Activated CD4-positive, alpha-beta T cell treated with anti-CD3 and anti-CD28 coated beads, Interleukin-2, amount 10 ng/mL, durations not matched to agents 24 days and 14 days (primary cell): ENCODE measurements around the gene ADGRV1. TPM values are rescaled to one million over a fixed set of nuclear protein-coding genes. Genes with fewer than 3 reads are reported as not detected.
"Not testable (repeated sequence)": the region's sequence is repeated elsewhere in the genome, so short reads cannot be mapped to it uniquely, and the experiment has no call there.

Experiments
- DNase-seq: peaks from one replicate; pipeline ENCODE4 v3.0.0; 2022
- H3K27ac Mint-ChIP-seq: one replicate; pipeline ENCODE4 v1.8.0; 2022; ENCODE audit warnings: mild to moderate bottlenecking, mixed read lengths
- H3K27me3 Mint-ChIP-seq: one replicate; pipeline ENCODE4 v1.8.0; 2022; ENCODE audit warnings: mixed read lengths
- H3K36me3 Mint-ChIP-seq: one replicate; pipeline ENCODE4 v1.8.0; 2022; ENCODE audit warnings: low read depth, mild to moderate bottlenecking, mixed read lengths
- H3K4me1 Mint-ChIP-seq: one replicate; pipeline ENCODE4 v1.8.0; 2021; ENCODE audit warnings: mixed read lengths
- H3K4me3 Mint-ChIP-seq: one replicate; pipeline ENCODE4 v1.8.0; 2022; ENCODE audit warnings: mild to moderate bottlenecking, moderate library complexity, mixed read lengths
- H3K9me3 Mint-ChIP-seq: one replicate; pipeline ENCODE4 v1.8.0; 2021; ENCODE audit warnings: mixed read lengths
- intact Hi-C: fragments of 100-400 bp; cut with micrococcal nuclease; formaldehyde crosslinking; loops from one replicate; pipeline ENCODE4 v1.15.1; 2023
- total RNA-seq: library from RNA; stranded (reverse); gene quantifications from 2 replicates; pipeline ENCODE4 v1.2.3, GENCODE V29; 2022

The ADGRV1 gene
- total RNA-seq, 1 donor from 2014 or later, result 0.63 TPM

DNA sequence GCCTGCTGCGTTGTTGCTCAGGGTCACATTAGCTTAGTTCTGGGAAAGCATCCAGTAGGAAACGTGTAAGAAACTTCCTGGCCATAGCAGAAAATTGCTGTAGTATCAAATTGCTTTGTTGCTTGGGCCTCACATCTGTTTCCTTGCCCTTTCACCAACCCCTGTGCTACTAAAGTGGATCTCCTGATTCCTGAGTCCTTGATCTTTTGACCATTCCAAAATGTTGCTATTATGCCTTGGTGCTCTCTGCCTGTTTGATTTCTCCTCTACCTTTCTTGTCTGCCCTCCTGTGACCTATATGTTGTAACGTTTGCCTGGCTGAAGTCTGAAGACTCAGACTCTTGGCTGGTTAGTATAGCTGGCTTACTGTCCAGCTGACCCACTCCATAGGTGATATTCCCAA is 350.5 kb downstream of the ADGRV1 start:
- Mint-ChIP-seq H3K4me3 (no peak overlapping the region), H3K36me3 (no peaks in the 10 kb centered on the region), H3K4me1 (no peaks in the 10 kb centered on the region), H3K27ac (no peak overlapping the region), H3K27me3 (peaks cover 10% of the 10 kb centered on the region), H3K9me3 (no peaks in the 10 kb centered on the region)
- intact Hi-C loops, result no loop called here
- no peak for DNase-seq

DNA sequence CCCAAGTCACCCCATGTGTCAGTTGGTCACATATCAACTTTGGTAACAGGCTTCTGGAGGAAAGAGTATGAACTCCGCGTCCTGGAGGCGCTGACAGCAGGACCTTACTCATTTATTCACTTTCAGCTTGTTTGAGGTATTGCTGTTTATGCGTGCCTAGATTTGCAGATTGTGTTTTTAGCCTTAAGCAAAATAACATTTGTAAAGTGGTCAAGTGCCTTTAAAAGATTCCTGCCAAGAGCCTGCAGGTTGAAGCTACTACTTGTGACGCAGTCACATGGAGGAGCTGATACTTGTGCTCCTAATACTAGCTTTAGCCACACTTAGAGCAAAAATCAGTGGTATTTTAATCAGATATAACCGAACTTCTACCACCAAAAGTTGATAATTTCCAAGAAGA is 351.3 kb downstream of the ADGRV1 start:
- DNase-seq, result no peak
- no peak overlapping the region for H3K27ac Mint-ChIP-seq
- intact Hi-C loops, result no loop called here
- no peaks in the 10 kb centered on the region for H3K4me1 Mint-ChIP-seq
- H3K36me3 Mint-ChIP-seq, result no peaks in the 10 kb centered on the region
- H3K4me3 Mint-ChIP-seq, result no peak overlapping the region
- no peaks in the 10 kb centered on the region for H3K9me3 Mint-ChIP-seq
- peaks cover 6% of the 10 kb centered on the region for H3K27me3 Mint-ChIP-seq

DNA sequence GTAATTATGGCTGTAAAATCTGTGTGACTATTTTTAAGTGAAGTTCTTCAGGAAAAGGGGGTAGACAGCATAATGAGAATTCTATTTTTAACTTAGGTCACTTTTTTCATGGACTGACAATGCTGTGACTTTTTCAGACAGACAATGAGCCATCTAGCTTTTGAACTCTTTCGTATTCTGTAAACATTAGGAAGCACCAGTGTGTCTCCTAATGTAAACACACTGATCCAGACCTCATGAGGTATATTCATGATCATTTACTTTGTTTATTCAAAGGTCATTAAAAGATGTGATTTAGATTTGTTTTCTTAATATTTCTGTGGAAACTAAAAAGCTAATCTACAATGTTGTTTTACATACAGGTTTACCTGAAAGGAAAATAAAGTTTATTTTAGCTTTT is 352.6 kb downstream of the ADGRV1 start:
- Mint-ChIP-seq H3K36me3 (no peaks in the 10 kb centered on the region), H3K27me3 (peaks cover 5% of the 10 kb centered on the region), H3K4me1 (no peaks in the 10 kb centered on the region), H3K27ac (no peak overlapping the region), H3K9me3 (no peaks in the 10 kb centered on the region), H3K4me3 (no peak overlapping the region)
- no peak for DNase-seq
- intact Hi-C loops, result no loop called here

DNA sequence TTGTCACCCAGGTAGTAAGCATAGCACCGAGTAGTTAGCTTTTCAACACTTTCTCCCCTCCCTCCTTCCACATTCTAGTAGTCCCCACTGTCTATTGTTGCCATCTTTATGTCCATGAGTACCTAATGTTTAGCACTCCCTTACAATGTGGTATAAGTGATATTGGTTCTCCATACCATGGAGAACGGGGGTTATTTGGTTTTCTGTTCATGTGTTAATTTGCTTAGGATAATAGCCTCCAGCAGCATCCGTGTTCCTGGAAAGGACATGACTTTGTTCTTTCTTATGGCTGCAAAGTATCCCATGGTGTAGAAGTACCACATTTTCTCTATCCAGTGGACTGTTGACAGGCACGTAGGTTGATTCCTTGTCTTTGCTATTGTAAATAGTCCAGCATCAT is 353.9 kb downstream of the ADGRV1 start:
- DNase-seq, result no peak
- Mint-ChIP-seq H3K9me3 (no peaks in the 10 kb centered on the region), H3K27ac (no peak overlapping the region), H3K4me1 (no peaks in the 10 kb centered on the region), H3K27me3 (peaks cover 3% of the 10 kb centered on the region), H3K4me3 (no peak overlapping the region), H3K36me3 (no peaks in the 10 kb centered on the region)
- intact Hi-C loops, result no loop called here

DNA sequence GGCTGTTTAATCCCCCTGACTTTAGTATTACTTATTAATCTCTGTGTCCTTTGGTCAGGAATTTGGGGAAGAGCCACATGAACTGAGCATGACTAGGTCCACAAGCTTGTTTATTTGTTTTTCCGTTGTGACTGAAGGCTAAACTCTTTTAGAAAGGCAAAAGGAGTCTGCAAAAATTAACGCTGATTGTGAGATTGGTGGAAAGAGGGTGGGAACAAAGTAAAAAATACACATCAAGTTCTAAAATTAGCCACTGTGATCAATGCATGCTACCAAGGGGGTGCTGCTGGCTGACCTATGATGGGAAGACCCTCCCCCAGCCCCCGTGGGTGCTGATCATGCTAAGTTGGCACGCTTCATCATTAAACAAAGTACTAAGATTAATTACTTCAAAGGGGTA is 356.8 kb downstream of the ADGRV1 start:
- H3K27ac Mint-ChIP-seq, result no peak overlapping the region
- no peaks in the 10 kb centered on the region for H3K36me3 Mint-ChIP-seq
- H3K27me3 Mint-ChIP-seq, result peaks cover 6% of the 10 kb centered on the region
- H3K4me3 Mint-ChIP-seq, result no peak overlapping the region
- H3K9me3 Mint-ChIP-seq, result no peaks in the 10 kb centered on the region
- H3K4me1 Mint-ChIP-seq, result no peaks in the 10 kb centered on the region
- DNase-seq, result no peak
- intact Hi-C loops, result no loop called here

DNA sequence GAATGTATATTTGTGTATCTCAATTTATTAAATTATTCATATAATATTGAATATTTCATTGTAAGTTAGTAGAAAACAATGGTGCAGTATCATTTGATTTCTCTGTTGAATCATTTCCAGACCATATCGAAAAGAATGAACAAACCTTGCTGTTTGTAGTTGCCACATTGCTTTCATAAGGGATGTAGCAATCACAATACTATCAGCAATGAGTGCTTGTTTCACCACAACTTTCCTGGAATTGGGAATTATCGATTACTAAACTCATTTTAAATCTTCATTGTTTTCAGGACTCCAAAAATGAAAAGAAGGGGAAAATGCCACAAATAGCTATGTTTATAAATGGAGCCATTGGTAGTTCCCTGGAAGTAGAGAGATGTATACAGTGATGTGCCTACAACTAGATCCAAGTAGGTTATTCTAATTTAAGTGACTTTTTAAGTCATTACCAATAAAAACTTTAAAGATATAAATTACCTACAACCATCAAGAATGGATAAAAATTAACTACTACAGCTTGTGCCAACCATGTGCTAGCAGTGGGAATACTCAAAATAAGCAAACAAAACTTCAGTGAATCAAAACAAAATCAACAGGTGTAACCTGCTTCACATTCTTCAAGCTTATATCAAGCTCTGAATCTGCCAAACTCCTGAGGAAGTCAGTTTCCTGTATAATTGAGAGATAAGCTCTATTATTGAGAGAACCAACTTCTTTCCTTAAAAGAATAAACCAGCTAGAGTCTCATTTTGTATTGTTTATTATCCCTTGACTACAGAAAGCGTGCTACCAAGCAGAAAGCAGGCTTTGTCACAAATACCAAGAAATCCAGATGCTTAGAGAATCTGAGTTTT is 358.6 kb downstream of the ADGRV1 start:
- Mint-ChIP-seq H3K9me3 (no peaks in the 10 kb centered on the region), H3K27me3 (peaks cover 5% of the 10 kb centered on the region), H3K4me3 (no peak overlapping the region), H3K27ac (no peak overlapping the region), H3K4me1 (no peaks in the 10 kb centered on the region), H3K36me3 (no peaks in the 10 kb centered on the region)
- no peak for DNase-seq
- intact Hi-C loops, result no loop called here

DNA sequence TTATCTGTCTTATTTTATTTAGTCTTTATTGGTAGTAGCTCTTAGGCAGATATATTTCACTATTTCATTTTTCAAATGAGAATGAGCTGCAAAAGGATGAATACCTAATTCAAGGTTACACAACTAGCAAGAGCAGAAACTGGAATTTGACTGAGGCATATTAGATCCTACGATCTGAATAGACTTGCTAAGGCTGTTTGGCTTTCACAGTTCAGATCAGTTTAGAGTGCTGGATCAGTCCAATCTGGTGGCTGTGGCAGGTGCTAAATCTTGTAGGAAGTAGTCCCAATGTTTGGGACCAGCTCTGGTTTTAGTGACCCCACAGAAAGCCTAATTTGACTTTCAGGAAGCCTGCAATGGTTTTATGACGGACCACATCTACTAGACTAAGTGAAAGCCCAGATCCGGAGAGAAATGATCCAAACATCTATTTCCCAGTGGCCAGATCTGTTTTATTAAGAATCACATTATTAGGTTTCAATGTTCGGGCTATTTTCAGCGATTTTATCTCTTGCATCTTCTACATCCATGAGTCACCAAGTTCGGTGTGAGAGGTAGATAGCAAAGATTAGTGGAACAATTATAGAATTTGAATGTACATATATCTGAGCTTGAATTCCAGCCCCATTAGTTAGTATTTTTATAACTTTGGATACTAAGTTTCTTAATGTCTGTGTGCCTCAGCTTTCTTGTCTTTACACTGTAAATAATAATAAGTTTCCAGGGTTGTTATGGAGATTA is 359.5 kb downstream of the ADGRV1 start:
- Mint-ChIP-seq H3K4me3 (no peak overlapping the region), H3K27me3 (peaks cover 5% of the 10 kb centered on the region), H3K36me3 (no peaks in the 10 kb centered on the region), H3K4me1 (no peaks in the 10 kb centered on the region), H3K27ac (no peak overlapping the region), H3K9me3 (no peaks in the 10 kb centered on the region)
- intact Hi-C loops, result no loop called here
- no peak for DNase-seq

DNA sequence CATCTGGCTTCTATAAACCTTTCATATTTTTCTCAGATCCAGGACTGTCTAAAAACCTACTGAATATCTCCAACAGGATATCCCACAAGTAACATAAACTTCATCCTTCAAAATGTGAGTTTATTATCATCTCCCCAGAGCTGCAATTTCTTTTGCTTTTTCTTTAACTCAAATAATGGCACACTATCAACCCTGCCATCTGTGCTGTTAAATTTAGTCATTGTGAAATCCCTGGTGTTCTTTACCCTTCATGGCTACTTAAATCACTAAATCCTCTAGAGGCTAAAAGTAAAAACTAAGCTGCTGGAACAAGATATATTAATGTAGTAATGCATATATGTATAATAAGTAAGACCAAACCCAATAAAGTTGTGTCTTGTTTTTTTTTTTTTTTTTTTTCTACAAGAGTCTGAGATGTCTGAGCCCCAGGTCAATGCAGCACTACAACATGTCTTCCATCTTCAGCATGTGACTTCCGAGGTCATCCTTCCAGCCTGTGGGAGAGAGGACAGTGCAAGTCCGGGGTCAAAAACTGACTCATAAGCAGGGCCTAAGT is 362.9 kb downstream of the ADGRV1 start:
- Mint-ChIP-seq H3K9me3 (no peaks in the 10 kb centered on the region), H3K4me1 (no peaks in the 10 kb centered on the region), H3K4me3 (no peak overlapping the region), H3K27ac (no peak overlapping the region), H3K27me3 (peaks cover 3% of the 10 kb centered on the region), H3K36me3 (no peaks in the 10 kb centered on the region)
- DNase-seq, result no peak
- intact Hi-C loops, result no loop called here

DNA sequence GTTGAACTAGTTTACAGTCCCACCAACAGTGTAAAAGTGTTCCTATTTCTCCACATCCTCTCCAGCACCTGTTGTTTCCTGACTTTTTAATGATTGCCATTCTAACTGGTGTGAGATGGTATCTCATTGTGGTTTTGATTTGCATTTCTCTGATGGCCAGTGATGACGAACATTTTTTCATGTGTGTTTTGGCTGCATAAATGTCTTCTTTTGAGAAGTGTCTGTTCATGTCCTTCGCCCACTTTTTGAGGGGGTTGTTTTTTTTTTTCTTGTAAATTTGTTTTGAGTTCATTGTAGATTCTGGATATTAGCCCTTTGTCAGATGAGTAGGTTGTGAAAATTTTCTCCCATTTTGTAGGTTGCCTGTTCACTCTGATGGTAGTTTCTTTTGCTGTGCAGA is 365.6 kb downstream of the ADGRV1 start:
- DNase-seq, H3K9me3 Mint-ChIP-seq, intact Hi-C loops, H3K27ac Mint-ChIP-seq, H3K27me3 Mint-ChIP-seq, H3K4me1 Mint-ChIP-seq, H3K36me3 Mint-ChIP-seq, H3K4me3 Mint-ChIP-seq: not testable (repeated sequence)

DNA sequence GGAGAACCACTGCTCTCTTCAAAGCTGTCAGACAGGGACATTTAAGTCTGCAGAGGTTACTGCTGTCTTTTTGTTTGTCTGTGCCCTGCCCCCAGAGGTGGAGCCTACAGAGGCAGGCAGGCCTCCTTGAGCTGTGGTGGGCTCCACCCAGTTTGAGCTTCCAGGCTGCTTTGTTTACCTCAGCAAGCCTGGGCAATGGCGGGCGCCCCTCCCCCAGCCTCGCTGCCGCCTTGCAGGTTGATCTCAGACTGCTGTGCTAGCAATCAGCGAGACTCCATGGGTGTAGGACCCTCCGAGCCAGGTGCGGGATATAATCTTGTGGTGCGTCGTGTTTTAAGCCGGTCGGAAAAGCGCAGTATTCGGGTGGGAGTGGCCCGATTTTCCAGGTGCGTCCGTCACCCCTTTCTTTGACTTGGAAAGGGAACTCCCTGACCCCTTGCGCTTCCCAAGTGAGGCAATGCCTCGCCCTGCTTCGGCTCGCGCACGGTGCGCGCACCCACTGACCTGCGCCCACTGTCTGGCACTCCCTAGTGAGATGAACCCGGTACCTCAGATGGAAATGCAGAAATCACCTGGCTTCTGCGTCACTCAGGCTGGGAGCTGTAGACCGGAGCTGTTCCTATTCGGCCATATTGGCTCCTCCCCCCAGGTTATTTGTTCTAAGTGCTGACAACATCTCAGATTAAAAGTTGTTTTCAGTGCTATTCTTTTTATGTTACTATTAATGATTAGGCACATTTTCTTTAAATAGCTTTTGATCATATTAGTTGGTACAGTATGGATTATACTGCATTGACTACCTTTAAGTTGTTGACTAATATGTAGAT is 370.6 kb downstream of the ADGRV1 start:
- H3K27ac Mint-ChIP-seq, H3K27me3 Mint-ChIP-seq, H3K4me3 Mint-ChIP-seq, intact Hi-C loops, DNase-seq, H3K4me1 Mint-ChIP-seq, H3K36me3 Mint-ChIP-seq, H3K9me3 Mint-ChIP-seq: not testable (repeated sequence)

DNA sequence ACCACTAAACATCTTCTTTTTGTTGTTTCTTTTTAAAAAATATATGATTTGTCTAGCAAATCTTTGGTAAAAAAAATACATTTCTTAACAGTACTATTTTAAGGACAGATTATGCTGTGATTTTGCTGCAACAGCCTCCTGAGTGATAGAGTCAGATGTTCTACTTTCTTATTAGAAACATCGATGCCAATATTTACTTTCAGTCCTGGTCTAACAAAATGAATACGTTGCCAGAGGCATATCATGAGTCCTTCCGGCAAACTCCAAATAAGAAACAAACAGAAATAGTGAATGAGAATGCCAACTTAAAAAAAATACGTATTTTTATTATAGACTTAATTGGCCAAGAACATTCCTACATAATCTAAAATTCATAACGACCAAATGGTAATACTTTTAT is 371.5 kb downstream of the ADGRV1 start:
- H3K27me3 Mint-ChIP-seq, result no peaks in the 10 kb centered on the region
- DNase-seq, result no peak
- no peaks in the 10 kb centered on the region for H3K36me3 Mint-ChIP-seq
- no peak overlapping the region for H3K4me3 Mint-ChIP-seq
- intact Hi-C loops, result no loop called here
- no peaks in the 10 kb centered on the region for H3K9me3 Mint-ChIP-seq
- H3K4me1 Mint-ChIP-seq, result peaks cover 4% of the 10 kb centered on the region
- no peak overlapping the region for H3K27ac Mint-ChIP-seq

DNA sequence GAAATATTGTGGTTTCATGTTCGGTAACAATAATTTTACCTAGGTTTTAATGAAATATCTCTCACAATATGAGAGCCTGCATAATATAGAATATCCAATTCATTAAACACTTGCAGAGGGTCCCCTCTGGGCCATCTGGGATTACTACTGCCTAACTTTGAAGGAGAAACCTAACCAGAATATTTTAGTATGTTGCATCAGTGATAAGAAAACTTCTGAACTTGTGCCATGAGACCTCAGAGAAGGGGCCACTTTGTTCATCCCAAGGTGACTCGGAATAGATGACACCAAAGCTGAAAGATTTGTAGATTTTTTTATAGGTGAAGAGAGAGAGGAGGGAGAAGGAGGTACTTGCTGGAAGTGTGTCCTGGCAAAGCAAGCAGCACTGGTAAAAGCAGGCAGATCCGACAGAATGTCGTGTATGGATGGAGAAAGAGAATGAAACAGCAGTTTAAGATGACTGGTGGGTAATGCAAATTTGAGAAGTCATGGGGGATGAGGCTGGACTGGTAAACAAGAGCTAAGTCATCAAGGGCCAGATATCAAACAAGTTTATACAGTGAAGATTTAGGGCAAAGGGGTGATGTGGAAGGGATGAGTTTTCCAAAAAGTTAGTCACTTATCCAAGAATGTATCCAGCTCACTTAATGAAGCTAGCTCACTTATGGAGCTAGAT is 372.3 kb downstream of the ADGRV1 start:
- Mint-ChIP-seq H3K27ac (no peak overlapping the region), H3K9me3 (no peaks in the 10 kb centered on the region), H3K36me3 (no peaks in the 10 kb centered on the region), H3K4me3 (no peak overlapping the region), H3K4me1 (peaks cover 4% of the 10 kb centered on the region), H3K27me3 (no peaks in the 10 kb centered on the region)
- intact Hi-C loops, result no loop called here
- no peak for DNase-seq

DNA sequence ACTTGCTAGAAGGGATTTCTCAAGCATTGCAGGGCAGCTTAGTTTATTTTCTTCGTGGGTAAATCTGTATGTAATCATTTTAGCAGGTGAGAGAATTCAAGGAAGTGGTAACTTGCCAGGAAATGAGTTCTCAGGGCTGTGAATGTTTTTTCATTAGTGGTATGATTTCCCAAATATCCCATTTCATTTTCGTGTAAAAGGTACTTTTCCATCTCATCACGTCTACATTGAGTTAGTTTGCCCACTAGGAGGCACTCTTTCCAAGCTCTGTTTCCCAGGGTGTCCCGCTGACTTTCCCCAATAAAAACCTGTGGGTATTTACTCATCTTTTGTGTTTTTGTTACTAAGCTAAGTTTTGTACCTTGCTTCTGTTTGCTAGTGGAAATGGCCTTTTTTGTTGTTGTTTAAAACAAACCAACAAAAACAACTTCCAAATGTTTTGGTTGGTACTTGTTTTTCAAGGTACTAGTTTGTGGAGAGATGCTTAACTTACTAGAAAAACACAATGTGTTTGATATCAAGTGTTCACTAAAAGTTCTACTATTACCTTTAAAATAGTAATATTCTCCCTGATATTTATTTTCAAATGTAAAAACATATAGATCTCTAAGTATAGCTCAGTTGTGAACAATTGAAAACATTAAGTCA is 373.6 kb downstream of the ADGRV1 start:
- no peaks in the 10 kb centered on the region for H3K9me3 Mint-ChIP-seq
- peaks cover 4% of the 10 kb centered on the region for H3K4me1 Mint-ChIP-seq
- intact Hi-C loops, result loop anchor here (1.0 to 2.0 kb wide), 4 partner anchors 65 to 487 kb away; no protein-coding TSS in a partner anchor
- no peaks in the 10 kb centered on the region for H3K27me3 Mint-ChIP-seq
- H3K4me3 Mint-ChIP-seq, result no peak overlapping the region
- peak; percentile 78 for DNase-seq
- no peak overlapping the region for H3K27ac Mint-ChIP-seq
- H3K36me3 Mint-ChIP-seq, result no peaks in the 10 kb centered on the region
